CD4-positive, alpha-beta T cell treated with Interleukin-15 for 1 hour (primary cell): ENCODE data around the gene SLC48A1.

Source experiments
- DNase-seq: peaks from one replicate; pipeline ENCODE4 v3.0.0-alpha.2; 2020

The SLC48A1 gene

GRCh38 chr12:47828976-47829482 lies 56.0 kb downstream of the SLC48A1 start:
- DNase-seq, result no peak

GRCh38 chr12:47829584-47829983 lies 56.5 kb downstream of the SLC48A1 start:
- no peak for DNase-seq
